HepG2 (cell line): ENCODE measurements around the gene UBE2O. TPM values are rescaled to one million over a fixed set of nuclear protein-coding genes. Genes with fewer than 3 reads are reported as not detected.

Experiments used
- ATAC-seq: fragments of 200-7000 bp; cut with Tn5 transposase; 3 replicates; pipeline ENCODE4 v1.9.1; 2020; ENCODE audit warnings: mild to moderate bottlenecking, moderate library complexity
- BruUV-seq: library from RNA; stranded (reverse); fragments of 400-500 nt; replicated peaks from 2 replicates; lab custom pipeline; 2021; lab: Mats Ljungman, UMichigan
- CTCF ChIA-PET: fragments of 300-600 bp; formaldehyde crosslinking; extraction: SDS; loops from one replicate; lab custom pipeline; 2021; ENCODE audit warnings: low total read pairs, inconsistent platforms, low intra/inter-chr PET ratio; lab: Yijun Ruan, JAX
- POLR2A ChIA-PET: fragments of 350-600 bp; sonication (Branson Sonifier 250); formaldehyde crosslinking; loops from one replicate; lab custom pipeline; 2020; ENCODE audit warnings: antibody characterized with exemption, inconsistent platforms; lab: Yijun Ruan, JAX
- DNase-seq: peaks from one replicate; pipeline ENCODE4 v3.0.0-alpha.2; 2015; ENCODE audit warnings: low spot score
- FAIRE-seq: peaks from 3 replicates; lab custom pipeline; 2011; peaks lifted over from hg19 to GRCh38; lab: Jason Lieb, UNC
- H2AFZ ChIP-seq: one replicate; pipeline ENCODE4 v1.6.1; 2011; ENCODE audit warnings: low read length, inconsistent platforms
- H3K27ac ChIP-seq: fragments of 300-600 bp; 3 replicates; pipeline ENCODE4 v1.8.0; 2011; ENCODE audit warnings: mixed run types, mild to moderate bottlenecking, mixed read lengths, low read length, inconsistent platforms; ENCODE audit not compliant: insufficient read depth; ENCODE audit errors: extremely low read length
- H3K27me3 ChIP-seq, 2 experiments: fragments of 200-600 bp in 1 of 2; 2 replicates in 1 of 2; 3 replicates in 1 of 2; pipeline versions ENCODE4 v1.6.0 to v1.8.0; 2011; ENCODE audit warnings: low read length in 2 of 2, mild to moderate bottlenecking in 2 of 2, moderate library complexity in 2 of 2, inconsistent platforms in 1 of 2; ENCODE audit not compliant: insufficient read depth in 2 of 2, control insufficient read depth in 1 of 2
- H3K36me3 ChIP-seq, 2 experiments: fragments of 200-600 bp in 1 of 2; replicated peaks in 1 of 2; 2 replicates in 1 of 2; 3 replicates in 1 of 2; pipeline versions ENCODE4 v1.5.1 to v1.8.0; 2011; ENCODE audit warnings: low read length in 2 of 2, inconsistent platforms in 1 of 2; ENCODE audit not compliant: insufficient read depth in 2 of 2, control insufficient read depth in 1 of 2
- H3K4me1 ChIP-seq: 2 replicates; pipeline ENCODE4 v1.5.1; 2012; ENCODE audit warnings: low read length, inconsistent platforms; ENCODE audit not compliant: insufficient read depth
- H3K4me2 ChIP-seq: 2 replicates; pipeline ENCODE4 v1.6.0; 2011; ENCODE audit warnings: low read depth, low read length, inconsistent platforms
- H3K4me3 ChIP-seq, 3 experiments: fragments of 200-600 bp in 1 of 3; sonication (generic), shearing (Covaris generic) in 1 of 3; replicated peaks in 1 of 3; 2 replicates each; pipeline ENCODE4 v1.5.1; 2011 to 2016; ENCODE audit warnings: low read length in 3 of 3, inconsistent platforms in 2 of 3, low read depth in 2 of 3, mild to moderate bottlenecking in 2 of 3, control low read depth in 1 of 3, mixed read lengths in 1 of 3; ENCODE audit not compliant: insufficient read depth in 1 of 3
- H3K79me2 ChIP-seq: one replicate; pipeline ENCODE4 v1.6.1; 2011; ENCODE audit warnings: low read length, inconsistent platforms; ENCODE audit not compliant: insufficient read depth
- H3K9ac ChIP-seq: 2 replicates; pipeline ENCODE4 v1.6.0; 2011; ENCODE audit warnings: mild to moderate bottlenecking, low read depth, low read length, inconsistent platforms; ENCODE audit not compliant: insufficient read depth
- H3K9me3 ChIP-seq: 2 replicates; pipeline ENCODE4 v1.5.1; 2012; ENCODE audit warnings: mild to moderate bottlenecking, low read length
- H4K20me1 ChIP-seq: 2 replicates; pipeline ENCODE4 v1.6.0; 2011; ENCODE audit warnings: inconsistent platforms, mild to moderate bottlenecking, low read length, moderate library complexity; ENCODE audit not compliant: insufficient read depth
- ATF6 ChIP-seq: sonication (generic); formaldehyde crosslinking; conservative IDR thresholded peaks from 2 replicates; pipeline ENCODE4 v1.4.0; 2020; ENCODE audit warnings: missing genetic modification reagents
- CREB3 ChIP-seq: sonication (generic); formaldehyde crosslinking; IDR thresholded peaks from 2 replicates; pipeline ENCODE4 v1.5.0; 2020; ENCODE audit warnings: missing genetic modification reagents
- KDM6A ChIP-seq: IDR thresholded peaks from 2 replicates; pipeline ENCODE4 v1.6.1; 2016; ENCODE audit warnings: low read depth
- NFIB ChIP-seq: sonication (generic); formaldehyde crosslinking; IDR thresholded peaks from 2 replicates; pipeline ENCODE4 v1.9.0; 2021; ENCODE audit warnings: missing genetic modification reagents, mild to moderate bottlenecking, borderline replicate concordance
- NONO ChIP-seq, 2 experiments: fragments of 450-650 bp in 1 of 2; sonication (generic) in 1 of 2; formaldehyde crosslinking in 1 of 2; IDR thresholded peaks in 1 of 2; conservative IDR thresholded peaks in 1 of 2; 2 replicates each; pipeline versions ENCODE4 v1.6.1 to v1.8.0; 2017 to 2022; ENCODE audit warnings: mild to moderate bottlenecking in 1 of 2, missing genetic modification reagents in 1 of 2, moderate library complexity in 1 of 2
- SAFB2 ChIP-seq: sonication (generic); formaldehyde crosslinking; IDR thresholded peaks from 2 replicates; pipeline ENCODE4 v1.5.1; 2020; ENCODE audit warnings: missing genetic modification reagents, low read depth, mild to moderate bottlenecking, borderline replicate concordance
- SALL1 ChIP-seq: sonication (generic); formaldehyde crosslinking; IDR thresholded peaks from 2 replicates; pipeline ENCODE4 v1.8.0; 2022; ENCODE audit warnings: mild to moderate bottlenecking, missing genetic modification reagents
- SSRP1 ChIP-seq: IDR thresholded peaks from 2 replicates; pipeline ENCODE4 v1.6.1; 2016; ENCODE audit warnings: control low read depth
- TFDP1 ChIP-seq: IDR thresholded peaks from 2 replicates; pipeline ENCODE4 v1.6.1; 2016; ENCODE audit warnings: missing compliant biosample characterization, missing genetic modification reagents, borderline replicate concordance
- ZMAT3 ChIP-seq: sonication (generic); formaldehyde crosslinking; conservative IDR thresholded peaks from 2 replicates; pipeline ENCODE4 v1.7.0; 2021; ENCODE audit warnings: missing genetic modification reagents
- ZNF326 ChIP-seq: sonication (generic); formaldehyde crosslinking; IDR thresholded peaks from 2 replicates; pipeline ENCODE4 v1.4.0; 2020; ENCODE audit warnings: missing genetic modification reagents, borderline replicate concordance
- ZNF512B ChIP-seq: sonication (generic); formaldehyde crosslinking; IDR thresholded peaks from 2 replicates; pipeline ENCODE4 v1.5.1; 2020; ENCODE audit warnings: missing genetic modification reagents, mild to moderate bottlenecking, borderline replicate concordance
- ZNF552 ChIP-seq: sonication (generic); formaldehyde crosslinking; IDR thresholded peaks from 2 replicates; pipeline ENCODE4 v1.9.0; 2022; ENCODE audit warnings: missing genetic modification reagents, mild to moderate bottlenecking, borderline replicate concordance
- ZNF570 ChIP-seq: sonication (generic); formaldehyde crosslinking; IDR thresholded peaks from 2 replicates; pipeline ENCODE4 v1.4.0; 2020; ENCODE audit warnings: mild to moderate bottlenecking, missing genetic modification reagents, borderline replicate concordance
- ZNF607 ChIP-seq: sonication (generic); formaldehyde crosslinking; IDR thresholded peaks from 2 replicates; pipeline ENCODE4 v1.5.1; 2020; ENCODE audit warnings: missing genetic modification reagents, mild to moderate bottlenecking, borderline replicate concordance
- ZNF678 ChIP-seq: sonication (generic); formaldehyde crosslinking; IDR thresholded peaks from 2 replicates; pipeline ENCODE4 v1.4.0; 2020; ENCODE audit warnings: mild to moderate bottlenecking, missing genetic modification reagents
- ZNF883 ChIP-seq: sonication (generic); formaldehyde crosslinking; IDR thresholded peaks from 2 replicates; pipeline ENCODE4 v1.5.1; 2020; ENCODE audit warnings: mild to moderate bottlenecking, missing genetic modification reagents; ENCODE audit errors: not compliant biosample characterization
- WGBS: methylation state at CpG from one replicate; pipeline ENCODE4 v1.1.6; 2017; ENCODE audit warnings: low lambda C conversion rate; 5-methylcytosine and 5-hydroxymethylcytosine counted together
- in situ Hi-C: cut with HindIII; loops from 2 replicates; pipeline ENCODE4 v1.10.0; 2017; ENCODE audit warnings: low pct_unique_long_range_greater_than_20kb; ENCODE audit not compliant: extremely low pct_ligation_motif_present
- intact Hi-C: fragments of 100-400 bp; cut with micrococcal nuclease; formaldehyde crosslinking; loops from one replicate; pipeline ENCODE4 v1.10.0; 2022; ENCODE audit not compliant: unreplicated experiment
- polyA plus RNA-seq, 8 experiments: library from polyadenylated mRNA; depleted of rRNA in 3 of 8; stranded (reverse) in 7 of 8; unstranded in 1 of 8; fragments of >200 nt; fragmentation: Illumina TruSeq in 4 of 8; extraction: Trizol in 4 of 8; gene quantifications; 2 replicates each; pipeline versions ENCODE4 v1.2.1 to v1.2.3, GENCODE V29; 2011 to 2016; ENCODE audit warnings: low read depth in 4 of 8, missing spikeins in 1 of 8, mixed read lengths in 1 of 8; ENCODE audit not compliant: insufficient read depth in 1 of 8
- total RNA-seq, 5 experiments: library from RNA; depleted of rRNA; stranded (reverse); fragments of >200 nt; fragmentation: Illumina TruSeq; extraction: Trizol; gene quantifications; 2 replicates each; pipeline ENCODE4 v1.2.3, GENCODE V29; 2016; ENCODE audit warnings: low read depth in 1 of 5

The UBE2O gene
- total and polyA plus RNA-seq, 2 of the 13 experiments (the other 11 are each of a cell fraction or from before 2014, with no cell fraction given): 21.5 to 23.5 TPM

GRCh38 chr17:76390003-76390421 is 62.9 kb downstream of the UBE2O start:
- Histone ChIP-seq H2AFZ (no peak overlapping the region), H3K4me1 (peaks cover 35% of the 10 kb centered on the region), H4K20me1 (peaks cover 31% of the 10 kb centered on the region; the same call in 1 of the 2 replicates), H3K27me3 (no peaks in the 10 kb centered on the region), H3K79me2 (peaks cover 21% of the 10 kb centered on the region), H3K4me2 (no peak overlapping the region), H3K27ac (no peak overlapping the region), H3K9ac (no peak overlapping the region), H3K9me3 (no peaks in the 10 kb centered on the region), H3K4me3 (no peak overlapping the region), H3K36me3 (peaks cover 33 to 47% of the 10 kb centered on the region in 2 experiments)
- BruUV-seq: no TSS peak
- intact Hi-C loops: no loop called here
- DNase-seq (peak; percentile 42), ATAC-seq (peak; percentile 23), FAIRE-seq (no peak)
- POLR2A ChIA-PET: interaction anchor here (0.9 to 20.9 kb wide), 4 partner anchors 13 to 109 kb away, joined by 3 to 1379 read pairs (median 83); partner anchors contain the start of gene PRPSAP1
- WGBS: 94% methylated on average over 9 of the region's 11 CpGs
- CTCF ChIA-PET: no interaction called here
- in situ Hi-C loops: no loop called here
- TF ChIP-seq ZNF607 (no peak), SSRP1 (CRISPR knock-in tag) (peak; percentile 85), CREB3 (no peak), ZNF552 (no peak), TFDP1 (0 out of 2 replicates have a peak, but pooled peaks have one; percentile 26), SAFB2 (no peak), SALL1 (CRISPR knock-in tag) (no peak), ZMAT3 (CRISPR knock-in tag) (0 out of 2 replicates have a peak, but pooled peaks have one; percentile 37), KDM6A (CRISPR knock-in tag) (no peak), ZNF883 (CRISPR knock-in tag) (peak; percentile 58), ZNF570 (no peak), NONO (IDR thresholded peaks at IDR 0.05) (no peak), NONO (CRISPR knock-in tag; conservative IDR thresholded peaks at IDR 0.05) (0 out of 2 replicates have a peak, but pooled peaks have one; percentile 37), NFIB (CRISPR knock-in tag) (peak; percentile 72; the same call in 1 of the 2 replicates), ZNF326 (CRISPR knock-in tag) (peak; percentile 84; the same call in 1 of the 2 replicates), ATF6 (CRISPR knock-in tag) (no peak), ZNF512B (CRISPR knock-in tag) (no peak), ZNF678 (CRISPR knock-in tag) (no peak)
